B cell (primary cell): Measurements from ENCODE around the gene TSPAN5. TPM values are rescaled to one million over a fixed set of nuclear protein-coding genes. Genes with fewer than 3 reads are reported as not detected.

Experiments
- ATAC-seq: fragments of 200-7000 bp; cut with Tn5 transposase; one replicate; pipeline ENCODE4 v1.10.0; 2021; ENCODE audit warnings: low read depth, mild to moderate bottlenecking, moderate number of reproducible peaks, moderate library complexity
- CTCF ChIA-PET: fragments of 350-600 bp; sonication (Branson Sonifier 250); formaldehyde crosslinking; loops from one replicate; lab custom pipeline; 2021; ENCODE audit warnings: antibody characterized with exemption, inconsistent platforms; lab: Charles Lee
- POLR2A ChIA-PET: fragments of 350-600 bp; sonication (Branson Sonifier 250); formaldehyde crosslinking; loops from one replicate; lab custom pipeline; 2021; ENCODE audit warnings: antibody characterized with exemption; lab: Charles Lee
- DNase-seq: peaks from one replicate; pipeline ENCODE4 v3.0.0; 2013
- H2AFZ ChIP-seq: 2 replicates; pipeline ENCODE4 v1.6.1; 2012; ENCODE audit warnings: mild to moderate bottlenecking, low read depth, low read length; ENCODE audit not compliant: insufficient read depth, poor library complexity, severe bottlenecking
- H3K27ac ChIP-seq, 2 donors: 1 replicate in 1 of 2; 2 replicates in 1 of 2; pipeline ENCODE4 v1.5.1; 2012 to 2013; ENCODE audit warnings: low read length in 2 of 2, mild to moderate bottlenecking in 2 of 2, moderate library complexity in 1 of 2
- H3K27me3 ChIP-seq, 4 experiments: fragments of 200-600 bp in 1 of 4; sonication (generic) in 1 of 4; replicated peaks in 1 of 4; 1 replicate in 2 of 4; 2 replicates in 2 of 4; pipeline versions ENCODE4 v1.6.1 to v1.7.0; 2013 to 2016; ENCODE audit warnings: low read length in 3 of 4, mild to moderate bottlenecking in 2 of 4, mixed read lengths in 1 of 4, moderate library complexity in 1 of 4; ENCODE audit not compliant: insufficient read depth in 4 of 4, control insufficient read depth in 3 of 4; ENCODE audit errors: control extremely low read depth in 1 of 4
- H3K36me3 ChIP-seq, 2 experiments: replicated peaks in 1 of 2; 1 replicate in 1 of 2; 2 replicates in 1 of 2; pipeline versions ENCODE4 v1.6.1 to v1.7.1; 2013; ENCODE audit warnings: low read length in 1 of 2; ENCODE audit not compliant: insufficient read depth in 2 of 2, control insufficient read depth in 1 of 2; ENCODE audit errors: control extremely low read depth in 1 of 2, extremely low read depth in 1 of 2
- H3K4me1 ChIP-seq, 2 donors: fragments of 200-600 bp in 1 of 2; sonication (generic) in 1 of 2; 1 replicate in 1 of 2; 2 replicates in 1 of 2; pipeline versions ENCODE4 v1.5.1 to v1.6.1; 2013 to 2017; ENCODE audit warnings: low read length in 2 of 2; ENCODE audit not compliant: control insufficient read depth in 2 of 2, insufficient read depth in 2 of 2
- H3K4me2 ChIP-seq: replicated peaks from 2 replicates; pipeline ENCODE3; 2012; ENCODE audit warnings: mild to moderate bottlenecking, low read depth, low read length; ENCODE audit not compliant: poor library complexity, severe bottlenecking
- H3K4me3 ChIP-seq, 5 experiments: fragments of 200-600 bp in 1 of 5; sonication (generic) in 1 of 5; 1 replicate in 3 of 5; 2 replicates in 2 of 5; pipeline versions ENCODE4 v1.5.1 to v1.7.0; 2011 to 2016; ENCODE audit warnings: low read length in 4 of 5, mild to moderate bottlenecking in 4 of 5, low read depth in 2 of 5, control low read depth in 1 of 5, moderate library complexity in 1 of 5; ENCODE audit not compliant: insufficient read depth in 1 of 5; ENCODE audit errors: control extremely low read depth in 1 of 5, extremely low read depth in 1 of 5
- H3K79me2 ChIP-seq: fragments of 200-600 bp; sonication (generic); one replicate; pipeline ENCODE4 v1.6.0; 2016; ENCODE audit warnings: low read length; ENCODE audit not compliant: control insufficient read depth, insufficient read depth
- H3K9ac ChIP-seq: fragments of 200-600 bp; sonication (generic); 2 replicates; pipeline ENCODE4 v1.6.1; 2017; ENCODE audit warnings: mild to moderate bottlenecking, low read length, moderate library complexity
- H3K9me3 ChIP-seq, 3 donors: one replicate each; pipeline versions ENCODE4 v1.6.1 to v1.7.1; 2013; ENCODE audit warnings: low read length in 2 of 3; ENCODE audit not compliant: control insufficient read depth in 2 of 3, insufficient read depth in 1 of 3; ENCODE audit errors: control extremely low read depth in 1 of 3
- H4K20me1 ChIP-seq: 2 replicates; pipeline ENCODE4 v1.6.0; 2012; ENCODE audit warnings: mild to moderate bottlenecking, low read length; ENCODE audit not compliant: insufficient read depth, control insufficient read depth, poor library complexity, severe bottlenecking
- H3K27ac Mint-ChIP-seq: one replicate; pipeline ENCODE4 v1.8.0; 2021; ENCODE audit warnings: mixed read lengths
- H3K27me3 Mint-ChIP-seq: one replicate; pipeline ENCODE4 v1.8.0; 2021; ENCODE audit warnings: mixed read lengths
- H3K4me1 Mint-ChIP-seq: one replicate; pipeline ENCODE4 v1.8.0; 2021; ENCODE audit warnings: mixed read lengths
- H3K4me3 Mint-ChIP-seq: one replicate; pipeline ENCODE4 v1.8.0; 2021; ENCODE audit warnings: mixed read lengths
- H3K9me3 Mint-ChIP-seq: one replicate; pipeline ENCODE4 v1.8.0; 2022; ENCODE audit warnings: mixed read lengths; ENCODE audit not compliant: insufficient read depth
- EZH2 ChIP-seq: IDR thresholded peaks from 2 replicates; pipeline ENCODE4 v1.6.1; 2012; ENCODE audit warnings: borderline replicate concordance, low read depth, mild to moderate bottlenecking, moderate library complexity, low read length; ENCODE audit not compliant: insufficient read depth, poor library complexity, severe bottlenecking
- WGBS: methylation state at CpG from one replicate; pipeline ENCODE4 v1.1.5; 2013; ENCODE audit warnings: missing lambda C conversion rate; ENCODE audit not compliant: insufficient coverage; 5-methylcytosine and 5-hydroxymethylcytosine counted together
- intact Hi-C: fragments of 100-400 bp; cut with micrococcal nuclease; formaldehyde crosslinking; loops from one replicate; pipeline ENCODE4 v1.10.0; 2022
- polyA plus RNA-seq: library from polyadenylated mRNA; depleted of rRNA; stranded (reverse); fragments of >200 nt; gene quantifications from 2 replicates; pipeline ENCODE4 v1.2.3, GENCODE V29; 2012
- total RNA-seq, 2 donors: library from RNA; stranded (reverse); fragments of 120-200 nt in 1 of 2; gene quantifications; 1 replicate in 1 of 2; 2 replicates in 1 of 2; pipeline versions ENCODE4 v1.2.3 to v1.2.4, GENCODE V29; 2013 to 2022
- TF ChIP-seq, protein P1 (sequence below): fragments of 200-600 bp; IDR thresholded peaks from one replicate; pipeline ENCODE4 v1.8.0; 2022; ENCODE audit warnings: antibody characterized with exemption, mild to moderate bottlenecking

TSPAN5 gene
- total and polyA plus RNA-seq, 2 donors (not counting 1 experiment from before 2014, with no cell fraction given): 2.6 to 5.3 TPM

- no peak overlapping the region for H3K4me3 ChIP-seq
- peaks cover 6% of the 10 kb centered on the region for H3K4me1 Mint-ChIP-seq
- no peak for ATAC-seq
- no peaks in the 10 kb centered on the region for H3K36me3 ChIP-seq
- no peaks in the 10 kb centered on the region for H3K9me3 Mint-ChIP-seq
- no peak for DNase-seq
- ChIA-PET CTCF (no interaction called here), POLR2A (no interaction called here)
- H3K79me2 ChIP-seq: no peaks in the 10 kb centered on the region
- H3K4me2 ChIP-seq: no peak overlapping the region
- peaks cover 39% of the 10 kb centered on the region for H3K27me3 Mint-ChIP-seq
- H3K27me3 ChIP-seq: no peaks in the 10 kb centered on the region
- no peak overlapping the region for H2AFZ ChIP-seq
- no peak overlapping the region for H3K9ac ChIP-seq
- no peak overlapping the region for H3K4me3 Mint-ChIP-seq
- peaks cover 8 to 9% of the 10 kb centered on the region in 2 donors for H3K4me1 ChIP-seq
- no peak for TF ChIP-seq EZH2
- TF ChIP-seq, protein P1, sequence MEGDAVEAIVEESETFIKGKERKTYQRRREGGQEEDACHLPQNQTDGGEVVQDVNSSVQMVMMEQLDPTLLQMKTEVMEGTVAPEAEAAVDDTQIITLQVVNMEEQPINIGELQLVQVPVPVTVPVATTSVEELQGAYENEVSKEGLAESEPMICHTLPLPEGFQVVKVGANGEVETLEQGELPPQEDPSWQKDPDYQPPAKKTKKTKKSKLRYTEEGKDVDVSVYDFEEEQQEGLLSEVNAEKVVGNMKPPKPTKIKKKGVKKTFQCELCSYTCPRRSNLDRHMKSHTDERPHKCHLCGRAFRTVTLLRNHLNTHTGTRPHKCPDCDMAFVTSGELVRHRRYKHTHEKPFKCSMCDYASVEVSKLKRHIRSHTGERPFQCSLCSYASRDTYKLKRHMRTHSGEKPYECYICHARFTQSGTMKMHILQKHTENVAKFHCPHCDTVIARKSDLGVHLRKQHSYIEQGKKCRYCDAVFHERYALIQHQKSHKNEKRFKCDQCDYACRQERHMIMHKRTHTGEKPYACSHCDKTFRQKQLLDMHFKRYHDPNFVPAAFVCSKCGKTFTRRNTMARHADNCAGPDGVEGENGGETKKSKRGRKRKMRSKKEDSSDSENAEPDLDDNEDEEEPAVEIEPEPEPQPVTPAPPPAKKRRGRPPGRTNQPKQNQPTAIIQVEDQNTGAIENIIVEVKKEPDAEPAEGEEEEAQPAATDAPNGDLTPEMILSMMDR: no peak
- H4K20me1 ChIP-seq: no peaks in the 10 kb centered on the region
- intact Hi-C loops: no loop called here
- H3K9me3 ChIP-seq: no peaks in the 10 kb centered on the region
- H3K27ac Mint-ChIP-seq: no peak overlapping the region
- H3K27ac ChIP-seq: no peak overlapping the region
- 100% methylated on average over 2 of the region's 4 CpGs for WGBS
Measured at GRCh38 chr4:98674404-98675173, 16.2 kb upstream of the TSPAN5 start.

DNA sequence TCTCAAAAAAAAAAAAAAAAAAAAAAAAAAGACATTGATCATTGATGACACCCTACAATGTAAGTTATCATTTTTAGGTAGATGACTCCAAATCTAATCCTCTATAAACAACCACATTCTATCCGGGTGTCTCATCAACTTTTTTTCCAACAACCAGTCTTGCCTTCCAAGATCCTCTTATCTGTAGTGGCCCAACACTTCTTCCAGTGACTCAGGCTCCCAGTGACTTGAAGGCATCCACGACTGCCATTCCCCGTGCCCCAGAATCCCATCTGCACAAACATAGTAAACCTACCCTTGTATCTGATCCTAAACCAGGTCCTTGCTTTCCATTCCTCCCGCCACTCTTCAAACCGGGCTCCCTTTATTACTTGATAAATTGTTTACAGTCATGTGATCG, 15.6 kb upstream of the TSPAN5 start:
- TF ChIP-seq, protein P1: no peak
- Mint-ChIP-seq H3K27me3 (peaks cover 39% of the 10 kb centered on the region), H3K4me3 (no peak overlapping the region), H3K4me1 (peaks cover 6% of the 10 kb centered on the region), H3K27ac (no peak overlapping the region), H3K9me3 (no peaks in the 10 kb centered on the region)
- Histone ChIP-seq H4K20me1 (no peaks in the 10 kb centered on the region), H3K9ac (no peak overlapping the region), H3K27ac (no peak overlapping the region), H3K36me3 (no peaks in the 10 kb centered on the region), H3K4me3 (no peak overlapping the region), H3K9me3 (no peaks in the 10 kb centered on the region), H3K79me2 (no peaks in the 10 kb centered on the region), H2AFZ (no peak overlapping the region), H3K4me2 (no peak overlapping the region), H3K27me3 (no peaks in the 10 kb centered on the region), H3K4me1 (peaks cover 8 to 9% of the 10 kb centered on the region in 2 donors)
- ATAC-seq (no peak), DNase-seq (no peak)
- intact Hi-C loops: no loop called here
- WGBS: 91% methylated on average over 6 of the region's 6 CpGs
- ChIA-PET POLR2A (no interaction called here), CTCF (no interaction called here)
